GM23338 (cell line): ENCODE results near the gene CPNE6. TPM values are rescaled to one million over a fixed set of nuclear protein-coding genes. Genes with fewer than 3 reads are reported as not detected.

Experiments used
- ATAC-seq: fragments of 200-7000 bp; cut with Tn5 transposase; 3 replicates; pipeline ENCODE4 v1.9.1; 2020
- DNase-seq: peaks from one replicate; pipeline ENCODE4 v3.0.0-alpha.2; 2015; ENCODE audit warnings: low spot score
- H2AFZ ChIP-seq: fragments of 200-600 bp; sonication (generic); 2 replicates; pipeline ENCODE4 v1.8.0; 2016; ENCODE audit warnings: antibody characterized with exemption, mild to moderate bottlenecking, moderate library complexity
- H3F3A ChIP-seq: fragments of 200-600 bp; sonication (generic); replicated peaks from 2 replicates; pipeline ENCODE4 v1.8.0; 2017; ENCODE audit warnings: antibody characterized with exemption, mixed run types, low read depth
- H3K27ac ChIP-seq: fragments of 200-600 bp; sonication (generic); 2 replicates; pipeline ENCODE4 v1.6.1; 2016; ENCODE audit warnings: low read depth
- H3K27me3 ChIP-seq: fragments of 200-600 bp; sonication (generic); 2 replicates; pipeline ENCODE4 v1.8.0; 2016; ENCODE audit warnings: mild to moderate bottlenecking, mixed run types, moderate library complexity; ENCODE audit not compliant: insufficient read depth
- H3K36me3 ChIP-seq: fragments of 200-600 bp; sonication (generic); 2 replicates; pipeline ENCODE4 v1.8.0; 2016; ENCODE audit warnings: mild to moderate bottlenecking; ENCODE audit not compliant: insufficient read depth
- H3K4me1 ChIP-seq: fragments of 200-600 bp; sonication (generic); 2 replicates; pipeline ENCODE4 v1.8.0; 2016; ENCODE audit warnings: mild to moderate bottlenecking, moderate library complexity; ENCODE audit not compliant: insufficient read depth
- H3K4me2 ChIP-seq: fragments of 200-600 bp; sonication (generic); 2 replicates; pipeline ENCODE4 v1.7.1; 2017; ENCODE audit warnings: mixed run types
- H3K4me3 ChIP-seq: fragments of 200-600 bp; sonication (generic); 2 replicates; pipeline ENCODE4 v1.6.1; 2016; ENCODE audit warnings: mixed run types
- H3K79me2 ChIP-seq: fragments of 200-600 bp; sonication (generic); replicated peaks from 2 replicates; pipeline ENCODE4 v1.8.0; 2017; ENCODE audit warnings: mild to moderate bottlenecking; ENCODE audit not compliant: insufficient read depth
- H3K9me2 ChIP-seq: fragments of 200-600 bp; sonication (generic); 2 replicates; pipeline ENCODE4 v1.8.0; 2017; ENCODE audit not compliant: insufficient read depth
- H4K20me1 ChIP-seq: fragments of 200-600 bp; sonication (generic); replicated peaks from 2 replicates; pipeline ENCODE4 v1.8.0; 2017; ENCODE audit warnings: mild to moderate bottlenecking; ENCODE audit not compliant: insufficient read depth
- H3K27ac Mint-ChIP-seq: 2 replicates; pipeline ENCODE4 v1.8.0; 2020; ENCODE audit warnings: inconsistent platforms, mild to moderate bottlenecking, moderate library complexity, mixed read lengths
- H3K27me3 Mint-ChIP-seq: 3 replicates; pipeline ENCODE4 v1.8.0; 2022; ENCODE audit warnings: low read depth, mild to moderate bottlenecking, moderate library complexity, mixed read lengths, inconsistent platforms; ENCODE audit not compliant: insufficient read depth, poor library complexity
- H3K36me3 Mint-ChIP-seq: 3 replicates; pipeline ENCODE4 v1.8.0; 2021; ENCODE audit warnings: low read depth, mild to moderate bottlenecking, inconsistent platforms, moderate library complexity, mixed read lengths
- H3K4me1 Mint-ChIP-seq: 3 replicates; pipeline ENCODE4 v1.8.0; 2020; ENCODE audit warnings: mild to moderate bottlenecking, inconsistent platforms, mixed read lengths
- H3K4me3 Mint-ChIP-seq: 3 replicates; pipeline ENCODE4 v1.8.0; 2021; ENCODE audit warnings: moderate library complexity, mild to moderate bottlenecking, inconsistent platforms, mixed read lengths
- H3K9me3 Mint-ChIP-seq: 3 replicates; pipeline ENCODE4 v1.8.0; 2020; ENCODE audit warnings: moderate library complexity, mild to moderate bottlenecking, inconsistent platforms, mixed read lengths
- CREB1 ChIP-seq: fragments of 250-450 bp; sonication (Bioruptor Pico); IDR thresholded peaks from 2 replicates; pipeline ENCODE4 v1.5.0; 2020; ENCODE audit warnings: low read depth, mild to moderate bottlenecking, moderate library complexity
- EZH2 ChIP-seq: fragments of 200-600 bp; sonication (generic); IDR thresholded peaks from one replicate; pipeline ENCODE4 v1.8.0; 2017; ENCODE audit warnings: antibody characterized with exemption, mild to moderate bottlenecking, low read depth; ENCODE audit not compliant: unreplicated experiment
- EZH2phosphoT487 ChIP-seq: fragments of 200-600 bp; sonication (generic); IDR thresholded peaks from one replicate; pipeline ENCODE4 v1.8.1; 2018; ENCODE audit warnings: antibody characterized with exemption; ENCODE audit not compliant: unreplicated experiment
- JUNB ChIP-seq: IDR thresholded peaks from one replicate; pipeline ENCODE4 v1.6.1; 2016; ENCODE audit warnings: antibody characterized with exemption; ENCODE audit not compliant: unreplicated experiment
- NANOG ChIP-seq: IDR thresholded peaks from 2 replicates; pipeline ENCODE4 v1.6.1; 2016; ENCODE audit warnings: antibody characterized with exemption, borderline replicate concordance
- POLR2AphosphoS5 ChIP-seq: IDR thresholded peaks from 2 replicates; pipeline ENCODE4 v1.6.1; 2016; ENCODE audit warnings: antibody characterized with exemption, low read depth
- STAT1 ChIP-seq: IDR thresholded peaks from one replicate; pipeline ENCODE4 v1.6.1; 2016; ENCODE audit warnings: antibody characterized with exemption; ENCODE audit not compliant: unreplicated experiment
- ZNF114 ChIP-seq: fragments of 250-450 bp; sonication (Bioruptor Pico); IDR thresholded peaks from 2 replicates; pipeline ENCODE4 v1.5.0; 2020; ENCODE audit warnings: mild to moderate bottlenecking, moderate library complexity
- ZNF331 ChIP-seq: fragments of 250-450 bp; sonication (Bioruptor Pico); IDR thresholded peaks from 2 replicates; pipeline ENCODE4 v1.5.0; 2020; ENCODE audit warnings: low read depth, mild to moderate bottlenecking, moderate library complexity
- polyA plus RNA-seq: library from polyadenylated mRNA; unstranded; fragments of >200 nt; fragmentation: Nextera tagmentation; extraction: Ambion mirVana; gene quantifications from 2 replicates; pipeline ENCODE4 v1.2.1, GENCODE V29; 2016
- total RNA-seq: library from RNA; depleted of rRNA; stranded (reverse); fragments of >200 nt; shearing (Covaris generic); gene quantifications from 2 replicates; pipeline ENCODE4 v1.2.3, GENCODE V29; 2014
- TF ChIP-seq, protein P1 (sequence below): IDR thresholded peaks from 2 replicates; pipeline ENCODE4 v1.6.1; 2016; ENCODE audit warnings: antibody characterized with exemption
- TF ChIP-seq, protein P2 (sequence below): IDR thresholded peaks from one replicate; pipeline ENCODE4 v1.6.1; 2018; ENCODE audit warnings: antibody characterized with exemption; ENCODE audit not compliant: unreplicated experiment
- TF ChIP-seq, protein P3 (sequence below): fragments of 250-450 bp; sonication (Bioruptor Pico); IDR thresholded peaks from 2 replicates; pipeline ENCODE4 v1.5.0; 2020; ENCODE audit warnings: mild to moderate bottlenecking, moderate library complexity
- TF ChIP-seq, protein P4 (sequence below), 2 experiments: fragments of 200-600 bp in 1 of 2; sonication (generic) in 1 of 2; conservative IDR thresholded peaks; 2 replicates each; pipeline versions ENCODE4 v1.5.1 to v1.6.1; 2016 to 2017; ENCODE audit warnings: antibody characterized with exemption in 2 of 2, low read depth in 2 of 2, mild to moderate bottlenecking in 2 of 2, moderate library complexity in 1 of 2

The CPNE6 gene
- total and polyA plus RNA-seq, 2 experiments from 2014 or later = 0.16 TPM; not detected in 1

DNA sequence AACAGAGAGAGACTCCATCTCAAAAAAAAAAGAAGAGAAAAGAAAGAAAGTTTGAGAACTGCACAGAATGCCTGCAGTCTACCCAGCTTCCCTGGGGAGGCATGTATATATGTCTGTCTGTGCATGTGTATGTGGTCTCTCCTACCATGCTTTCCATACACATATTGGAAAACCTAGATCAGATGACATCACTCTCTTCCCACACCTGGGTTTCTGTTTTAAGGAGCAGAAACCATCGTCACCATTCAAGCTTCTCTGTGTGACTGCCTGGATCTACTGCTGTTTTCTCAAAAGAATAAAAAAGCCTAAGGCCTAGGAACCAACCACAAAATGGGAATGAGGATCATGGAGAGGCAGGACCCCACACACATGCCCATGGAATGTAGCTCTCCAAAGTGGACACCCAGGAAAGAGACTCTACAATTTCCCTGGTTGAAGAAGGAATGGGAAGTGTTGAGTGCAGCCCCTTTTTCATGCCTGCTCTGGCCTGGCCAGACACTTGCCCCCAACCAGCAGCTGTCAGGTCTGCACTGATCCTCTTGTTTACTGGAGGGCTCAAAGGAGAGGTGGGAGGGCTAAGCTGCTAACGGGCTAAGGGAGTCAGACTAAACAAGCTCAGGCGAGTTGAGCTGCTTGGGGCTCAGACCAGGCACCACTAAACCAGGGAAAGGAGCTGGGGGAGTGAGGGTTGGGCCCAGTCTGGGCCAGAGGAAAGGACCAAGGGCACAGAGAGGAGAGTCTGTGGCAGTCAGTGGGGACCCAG is 15.0 kb downstream of the CPNE6 start:
- Histone ChIP-seq H3K36me3 (no peaks in the 10 kb centered on the region), H3K27ac (no peak overlapping the region), H3K79me2 (no peaks in the 10 kb centered on the region), H3K4me2 (no peak overlapping the region), H3K27me3 (peaks cover 14% of the 10 kb centered on the region; the same call in 1 of the 2 replicates), H3K4me3 (no peak overlapping the region), H3K9me2 (no peaks in the 10 kb centered on the region), H4K20me1 (no peaks in the 10 kb centered on the region), H3K4me1 (peaks cover 2% of the 10 kb centered on the region; the same call in 1 of the 2 replicates), H3F3A (no peaks in the 10 kb centered on the region), H2AFZ (no peak overlapping the region)
- TF ChIP-seq, protein P1, sequence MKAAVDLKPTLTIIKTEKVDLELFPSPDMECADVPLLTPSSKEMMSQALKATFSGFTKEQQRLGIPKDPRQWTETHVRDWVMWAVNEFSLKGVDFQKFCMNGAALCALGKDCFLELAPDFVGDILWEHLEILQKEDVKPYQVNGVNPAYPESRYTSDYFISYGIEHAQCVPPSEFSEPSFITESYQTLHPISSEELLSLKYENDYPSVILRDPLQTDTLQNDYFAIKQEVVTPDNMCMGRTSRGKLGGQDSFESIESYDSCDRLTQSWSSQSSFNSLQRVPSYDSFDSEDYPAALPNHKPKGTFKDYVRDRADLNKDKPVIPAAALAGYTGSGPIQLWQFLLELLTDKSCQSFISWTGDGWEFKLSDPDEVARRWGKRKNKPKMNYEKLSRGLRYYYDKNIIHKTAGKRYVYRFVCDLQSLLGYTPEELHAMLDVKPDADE = no peak
- TF ChIP-seq, protein P2, sequence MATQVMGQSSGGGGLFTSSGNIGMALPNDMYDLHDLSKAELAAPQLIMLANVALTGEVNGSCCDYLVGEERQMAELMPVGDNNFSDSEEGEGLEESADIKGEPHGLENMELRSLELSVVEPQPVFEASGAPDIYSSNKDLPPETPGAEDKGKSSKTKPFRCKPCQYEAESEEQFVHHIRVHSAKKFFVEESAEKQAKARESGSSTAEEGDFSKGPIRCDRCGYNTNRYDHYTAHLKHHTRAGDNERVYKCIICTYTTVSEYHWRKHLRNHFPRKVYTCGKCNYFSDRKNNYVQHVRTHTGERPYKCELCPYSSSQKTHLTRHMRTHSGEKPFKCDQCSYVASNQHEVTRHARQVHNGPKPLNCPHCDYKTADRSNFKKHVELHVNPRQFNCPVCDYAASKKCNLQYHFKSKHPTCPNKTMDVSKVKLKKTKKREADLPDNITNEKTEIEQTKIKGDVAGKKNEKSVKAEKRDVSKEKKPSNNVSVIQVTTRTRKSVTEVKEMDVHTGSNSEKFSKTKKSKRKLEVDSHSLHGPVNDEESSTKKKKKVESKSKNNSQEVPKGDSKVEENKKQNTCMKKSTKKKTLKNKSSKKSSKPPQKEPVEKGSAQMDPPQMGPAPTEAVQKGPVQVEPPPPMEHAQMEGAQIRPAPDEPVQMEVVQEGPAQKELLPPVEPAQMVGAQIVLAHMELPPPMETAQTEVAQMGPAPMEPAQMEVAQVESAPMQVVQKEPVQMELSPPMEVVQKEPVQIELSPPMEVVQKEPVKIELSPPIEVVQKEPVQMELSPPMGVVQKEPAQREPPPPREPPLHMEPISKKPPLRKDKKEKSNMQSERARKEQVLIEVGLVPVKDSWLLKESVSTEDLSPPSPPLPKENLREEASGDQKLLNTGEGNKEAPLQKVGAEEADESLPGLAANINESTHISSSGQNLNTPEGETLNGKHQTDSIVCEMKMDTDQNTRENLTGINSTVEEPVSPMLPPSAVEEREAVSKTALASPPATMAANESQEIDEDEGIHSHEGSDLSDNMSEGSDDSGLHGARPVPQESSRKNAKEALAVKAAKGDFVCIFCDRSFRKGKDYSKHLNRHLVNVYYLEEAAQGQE = no peak
- TF ChIP-seq EZH2phosphoT487 = no peak
- TF ChIP-seq, protein P3, sequence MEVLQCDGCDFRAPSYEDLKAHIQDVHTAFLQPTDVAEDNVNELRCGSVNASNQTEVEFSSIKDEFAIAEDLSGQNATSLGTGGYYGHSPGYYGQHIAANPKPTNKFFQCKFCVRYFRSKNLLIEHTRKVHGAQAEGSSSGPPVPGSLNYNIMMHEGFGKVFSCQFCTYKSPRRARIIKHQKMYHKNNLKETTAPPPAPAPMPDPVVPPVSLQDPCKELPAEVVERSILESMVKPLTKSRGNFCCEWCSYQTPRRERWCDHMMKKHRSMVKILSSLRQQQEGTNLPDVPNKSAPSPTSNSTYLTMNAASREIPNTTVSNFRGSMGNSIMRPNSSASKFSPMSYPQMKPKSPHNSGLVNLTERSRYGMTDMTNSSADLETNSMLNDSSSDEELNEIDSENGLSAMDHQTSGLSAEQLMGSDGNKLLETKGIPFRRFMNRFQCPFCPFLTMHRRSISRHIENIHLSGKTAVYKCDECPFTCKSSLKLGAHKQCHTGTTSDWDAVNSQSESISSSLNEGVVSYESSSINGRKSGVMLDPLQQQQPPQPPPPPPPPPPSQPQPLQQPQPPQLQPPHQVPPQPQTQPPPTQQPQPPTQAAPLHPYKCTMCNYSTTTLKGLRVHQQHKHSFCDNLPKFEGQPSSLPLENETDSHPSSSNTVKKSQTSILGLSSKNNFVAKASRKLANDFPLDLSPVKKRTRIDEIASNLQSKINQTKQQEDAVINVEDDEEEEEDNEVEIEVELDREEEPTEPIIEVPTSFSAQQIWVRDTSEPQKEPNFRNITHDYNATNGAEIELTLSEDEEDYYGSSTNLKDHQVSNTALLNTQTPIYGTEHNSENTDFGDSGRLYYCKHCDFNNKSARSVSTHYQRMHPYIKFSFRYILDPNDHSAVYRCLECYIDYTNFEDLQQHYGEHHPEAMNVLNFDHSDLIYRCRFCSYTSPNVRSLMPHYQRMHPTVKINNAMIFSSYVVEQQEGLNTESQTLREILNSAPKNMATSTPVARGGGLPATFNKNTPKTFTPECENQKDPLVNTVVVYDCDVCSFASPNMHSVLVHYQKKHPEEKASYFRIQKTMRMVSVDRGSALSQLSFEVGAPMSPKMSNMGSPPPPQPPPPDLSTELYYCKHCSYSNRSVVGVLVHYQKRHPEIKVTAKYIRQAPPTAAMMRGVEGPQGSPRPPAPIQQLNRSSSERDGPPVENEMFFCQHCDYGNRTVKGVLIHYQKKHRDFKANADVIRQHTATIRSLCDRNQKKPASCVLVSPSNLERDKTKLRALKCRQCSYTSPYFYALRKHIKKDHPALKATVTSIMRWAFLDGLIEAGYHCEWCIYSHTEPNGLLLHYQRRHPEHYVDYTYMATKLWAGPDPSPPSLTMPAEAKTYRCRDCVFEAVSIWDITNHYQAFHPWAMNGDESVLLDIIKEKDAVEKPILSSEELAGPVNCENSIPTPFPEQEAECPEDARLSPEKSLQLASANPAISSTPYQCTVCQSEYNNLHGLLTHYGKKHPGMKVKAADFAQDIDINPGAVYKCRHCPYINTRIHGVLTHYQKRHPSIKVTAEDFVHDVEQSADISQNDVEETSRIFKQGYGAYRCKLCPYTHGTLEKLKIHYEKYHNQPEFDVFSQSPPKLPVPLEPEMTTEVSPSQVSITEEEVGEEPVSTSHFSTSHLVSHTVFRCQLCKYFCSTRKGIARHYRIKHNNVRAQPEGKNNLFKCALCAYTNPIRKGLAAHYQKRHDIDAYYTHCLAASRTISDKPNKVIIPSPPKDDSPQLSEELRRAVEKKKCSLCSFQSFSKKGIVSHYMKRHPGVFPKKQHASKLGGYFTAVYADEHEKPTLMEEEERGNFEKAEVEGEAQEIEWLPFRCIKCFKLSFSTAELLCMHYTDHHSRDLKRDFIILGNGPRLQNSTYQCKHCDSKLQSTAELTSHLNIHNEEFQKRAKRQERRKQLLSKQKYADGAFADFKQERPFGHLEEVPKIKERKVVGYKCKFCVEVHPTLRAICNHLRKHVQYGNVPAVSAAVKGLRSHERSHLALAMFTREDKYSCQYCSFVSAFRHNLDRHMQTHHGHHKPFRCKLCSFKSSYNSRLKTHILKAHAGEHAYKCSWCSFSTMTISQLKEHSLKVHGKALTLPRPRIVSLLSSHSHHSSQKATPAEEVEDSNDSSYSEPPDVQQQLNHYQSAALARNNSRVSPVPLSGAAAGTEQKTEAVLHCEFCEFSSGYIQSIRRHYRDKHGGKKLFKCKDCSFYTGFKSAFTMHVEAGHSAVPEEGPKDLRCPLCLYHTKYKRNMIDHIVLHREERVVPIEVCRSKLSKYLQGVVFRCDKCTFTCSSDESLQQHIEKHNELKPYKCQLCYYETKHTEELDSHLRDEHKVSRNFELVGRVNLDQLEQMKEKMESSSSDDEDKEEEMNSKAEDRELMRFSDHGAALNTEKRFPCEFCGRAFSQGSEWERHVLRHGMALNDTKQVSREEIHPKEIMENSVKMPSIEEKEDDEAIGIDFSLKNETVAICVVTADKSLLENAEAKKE (CRISPR knock-in tag) = no peak
- no peak for TF ChIP-seq POLR2AphosphoS5
- no peak for TF ChIP-seq JUNB
- no peak for TF ChIP-seq CREB1 (CRISPR knock-in tag)
- no peak for TF ChIP-seq ZNF114 (CRISPR knock-in tag)
- no peak for TF ChIP-seq EZH2
- no peak for TF ChIP-seq NANOG
- TF ChIP-seq STAT1 = no peak
- TF ChIP-seq, protein P4, sequence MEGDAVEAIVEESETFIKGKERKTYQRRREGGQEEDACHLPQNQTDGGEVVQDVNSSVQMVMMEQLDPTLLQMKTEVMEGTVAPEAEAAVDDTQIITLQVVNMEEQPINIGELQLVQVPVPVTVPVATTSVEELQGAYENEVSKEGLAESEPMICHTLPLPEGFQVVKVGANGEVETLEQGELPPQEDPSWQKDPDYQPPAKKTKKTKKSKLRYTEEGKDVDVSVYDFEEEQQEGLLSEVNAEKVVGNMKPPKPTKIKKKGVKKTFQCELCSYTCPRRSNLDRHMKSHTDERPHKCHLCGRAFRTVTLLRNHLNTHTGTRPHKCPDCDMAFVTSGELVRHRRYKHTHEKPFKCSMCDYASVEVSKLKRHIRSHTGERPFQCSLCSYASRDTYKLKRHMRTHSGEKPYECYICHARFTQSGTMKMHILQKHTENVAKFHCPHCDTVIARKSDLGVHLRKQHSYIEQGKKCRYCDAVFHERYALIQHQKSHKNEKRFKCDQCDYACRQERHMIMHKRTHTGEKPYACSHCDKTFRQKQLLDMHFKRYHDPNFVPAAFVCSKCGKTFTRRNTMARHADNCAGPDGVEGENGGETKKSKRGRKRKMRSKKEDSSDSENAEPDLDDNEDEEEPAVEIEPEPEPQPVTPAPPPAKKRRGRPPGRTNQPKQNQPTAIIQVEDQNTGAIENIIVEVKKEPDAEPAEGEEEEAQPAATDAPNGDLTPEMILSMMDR (conservative IDR thresholded peaks at IDR 0.05; ENCODE audit: low read depth in 2 of 2) = no peak
- no peak for TF ChIP-seq ZNF331 (CRISPR knock-in tag)
- Mint-ChIP-seq H3K9me3 (no peaks in the 10 kb centered on the region), H3K4me3 (no peak overlapping the region), H3K27me3 (peaks cover 23% of the 10 kb centered on the region), H3K27ac (no peak overlapping the region), H3K4me1 (peaks cover 18% of the 10 kb centered on the region), H3K36me3 (no peaks in the 10 kb centered on the region)
- no peak for ATAC-seq
- DNase-seq = no peak
